Measurements from ENCODE around the gene SLC25A6.
"Not testable (repeated sequence)": the region's sequence is repeated elsewhere in the genome, so short reads cannot be mapped to it uniquely, and the experiment has no call there.

SLC25A6 gene

GRCh38 chrX:1419545-1420355 is 27.8 kb upstream of the SLC25A6 start:
- H3K27ac Mint-ChIP-seq, result peak overlapping the region; percentile 10
- intact Hi-C loops (cut with micrococcal nuclease), result no loop called here
- H3K27me3 Mint-ChIP-seq, result no peaks in the 10 kb centered on the region
- H3K4me3 Mint-ChIP-seq, result no peak overlapping the region
- H3K9me3 Mint-ChIP-seq, result peaks cover 26% of the 10 kb centered on the region
- no peaks in the 10 kb centered on the region for H3K36me3 Mint-ChIP-seq (ENCODE audit: low read depth)
- H3K4me1 Mint-ChIP-seq (ENCODE audit: low read depth), result peaks cover 8% of the 10 kb centered on the region

- Mint-ChIP-seq H3K27ac (no peak overlapping the region), H3K9me3 (peaks cover 19% of the 10 kb centered on the region), H3K36me3 (ENCODE audit: low read depth) (no peaks in the 10 kb centered on the region), H3K4me3 (no peak overlapping the region), H3K4me1 (ENCODE audit: low read depth) (peaks cover 8% of the 10 kb centered on the region), H3K27me3 (no peaks in the 10 kb centered on the region)
- intact Hi-C loops (cut with micrococcal nuclease), result no loop called here
These were observed 27.1 kb upstream of the SLC25A6 start for GRCh38 chrX:1418901-1419544.

- Mint-ChIP-seq H3K27ac (no peak overlapping the region), H3K4me3 (no peak overlapping the region), H3K36me3 (ENCODE audit: low read depth) (no peaks in the 10 kb centered on the region), H3K4me1 (ENCODE audit: low read depth) (peaks cover 8% of the 10 kb centered on the region), H3K27me3 (no peaks in the 10 kb centered on the region), H3K9me3 (peaks cover 10% of the 10 kb centered on the region)
- intact Hi-C loops (cut with micrococcal nuclease), result no loop called here
These were observed 26.2 kb upstream of the SLC25A6 start for GRCh38 chrX:1417921-1418771.

- Mint-ChIP-seq H3K4me1 (ENCODE audit: low read depth) (peaks cover 8% of the 10 kb centered on the region), H3K36me3 (ENCODE audit: low read depth) (no peaks in the 10 kb centered on the region), H3K9me3 (peaks cover 7% of the 10 kb centered on the region), H3K4me3 (no peak overlapping the region), H3K27me3 (no peaks in the 10 kb centered on the region), H3K27ac (no peak overlapping the region)
- intact Hi-C loops (cut with micrococcal nuclease), result no loop called here
These were observed 25.2 kb upstream of the SLC25A6 start for GRCh38 chrX:1416965-1417760.

GRCh38 chrX:1416327-1416784 is 24.4 kb upstream of the SLC25A6 start:
- intact Hi-C loops (cut with micrococcal nuclease), result no loop called here
- no peak overlapping the region for H3K27ac Mint-ChIP-seq
- H3K36me3 Mint-ChIP-seq (ENCODE audit: low read depth), result no peaks in the 10 kb centered on the region
- H3K9me3 Mint-ChIP-seq, result no peaks in the 10 kb centered on the region
- no peak overlapping the region for H3K4me3 Mint-ChIP-seq
- peaks cover 8% of the 10 kb centered on the region for H3K4me1 Mint-ChIP-seq (ENCODE audit: low read depth)
- no peaks in the 10 kb centered on the region for H3K27me3 Mint-ChIP-seq

GRCh38 chrX:1412551-1413161 is 20.7 kb upstream of the SLC25A6 start:
- intact Hi-C loops (cut with micrococcal nuclease), result no loop called here
- no peak overlapping the region for H3K4me3 Mint-ChIP-seq
- H3K9me3 Mint-ChIP-seq, result no peaks in the 10 kb centered on the region
- no peaks in the 10 kb centered on the region for H3K4me1 Mint-ChIP-seq (ENCODE audit: low read depth)
- H3K27me3 Mint-ChIP-seq, result no peaks in the 10 kb centered on the region
- H3K27ac Mint-ChIP-seq, result no peak overlapping the region
- no peaks in the 10 kb centered on the region for H3K36me3 Mint-ChIP-seq (ENCODE audit: low read depth)

GRCh38 chrX:1411326-1411725 is 19.4 kb upstream of the SLC25A6 start:
- H3K27me3 Mint-ChIP-seq, result no peaks in the 10 kb centered on the region
- no peaks in the 10 kb centered on the region for H3K4me1 Mint-ChIP-seq (ENCODE audit: low read depth)
- H3K4me3 Mint-ChIP-seq, result no peak overlapping the region
- no peak overlapping the region for H3K27ac Mint-ChIP-seq
- H3K36me3 Mint-ChIP-seq (ENCODE audit: low read depth), result no peaks in the 10 kb centered on the region
- intact Hi-C loops (cut with micrococcal nuclease), result no loop called here
- no peaks in the 10 kb centered on the region for H3K9me3 Mint-ChIP-seq

- Mint-ChIP-seq H3K4me1 (ENCODE audit: low read depth) (no peaks in the 10 kb centered on the region), H3K27me3 (no peaks in the 10 kb centered on the region), H3K9me3 (no peaks in the 10 kb centered on the region), H3K27ac (no peak overlapping the region), H3K36me3 (ENCODE audit: low read depth) (peaks cover 2% of the 10 kb centered on the region), H3K4me3 (no peak overlapping the region)
- intact Hi-C loops (cut with micrococcal nuclease), result no loop called here
These were observed 15.1 kb upstream of the SLC25A6 start for GRCh38 chrX:1407035-1407434.

- H3K9me3 Mint-ChIP-seq; H3K36me3 Mint-ChIP-seq (ENCODE audit: low read depth); H3K27ac Mint-ChIP-seq; intact Hi-C loops (cut with micrococcal nuclease); H3K27me3 Mint-ChIP-seq; H3K4me1 Mint-ChIP-seq (ENCODE audit: low read depth); H3K4me3 Mint-ChIP-seq: not testable (repeated sequence)
These were observed 13.9 kb upstream of the SLC25A6 start for GRCh38 chrX:1405769-1406168.

GRCh38 chrX:1403867-1404266 is 12.0 kb upstream of the SLC25A6 start:
- H3K4me3 Mint-ChIP-seq; H3K27ac Mint-ChIP-seq; H3K9me3 Mint-ChIP-seq; H3K4me1 Mint-ChIP-seq (ENCODE audit: low read depth); intact Hi-C loops (cut with micrococcal nuclease); H3K27me3 Mint-ChIP-seq: not testable (repeated sequence)
- H3K36me3 Mint-ChIP-seq (ENCODE audit: low read depth), result peaks cover 17% of the 10 kb centered on the region

GRCh38 chrX:1403228-1403627 is 11.3 kb upstream of the SLC25A6 start:
- Mint-ChIP-seq H3K4me3 (no peak overlapping the region), H3K36me3 (ENCODE audit: low read depth) (peaks cover 23% of the 10 kb centered on the region), H3K9me3 (no peaks in the 10 kb centered on the region), H3K27me3 (no peaks in the 10 kb centered on the region), H3K4me1 (ENCODE audit: low read depth) (no peaks in the 10 kb centered on the region), H3K27ac (no peak overlapping the region)
- intact Hi-C loops (cut with micrococcal nuclease), result no loop called here

- intact Hi-C loops (cut with micrococcal nuclease), result no loop called here
These were observed 9.9 kb upstream of the SLC25A6 start for GRCh38 chrX:1401611-1402430.

More at GRCh38 chrX:1401611-1402430, 9.9 kb upstream of the SLC25A6 start:
- Mint-ChIP-seq H3K4me3 (no peak overlapping the region), H3K27me3 (no peaks in the 10 kb centered on the region), H3K4me1 (ENCODE audit: low read depth) (no peaks in the 10 kb centered on the region), H3K27ac (no peak overlapping the region), H3K36me3 (ENCODE audit: low read depth) (peaks cover 38% of the 10 kb centered on the region), H3K9me3 (no peaks in the 10 kb centered on the region)

All from dendritic cell treated with granulocyte-macrophage colony-stimulating factor and Interleukin-4, amounts not matched to agents 40 ng/mL and 50 ng/mL, for 4 days (primary cell).